Prostate gland (tissue), 2 donors: Measurements from ENCODE around the gene SPANXN3.
"Not testable (repeated sequence)": the region's sequence is repeated elsewhere in the genome, so short reads cannot be mapped to it uniquely, and the experiment has no call there.

Experiments used
- POLR2AphosphoS5 ChIP-seq: sonication (generic); formaldehyde crosslinking; IDR thresholded peaks from one replicate; pipeline ENCODE4 v1.6.1; 2017; ENCODE audit warnings: antibody characterized with exemption
- TF ChIP-seq, protein P1 (sequence below), 4 experiments: fragments of 200-600 bp in 2 of 4; fragments of 450-650 bp in 2 of 4; sonication (generic) in 2 of 4; IDR thresholded peaks; 1 replicate in 3 of 4; 2 replicates in 1 of 4; pipeline ENCODE4 v1.5.1; 2016 to 2019; ENCODE audit warnings: antibody characterized with exemption in 4 of 4, mild to moderate bottlenecking in 2 of 4, moderate library complexity in 2 of 4

DNA sequence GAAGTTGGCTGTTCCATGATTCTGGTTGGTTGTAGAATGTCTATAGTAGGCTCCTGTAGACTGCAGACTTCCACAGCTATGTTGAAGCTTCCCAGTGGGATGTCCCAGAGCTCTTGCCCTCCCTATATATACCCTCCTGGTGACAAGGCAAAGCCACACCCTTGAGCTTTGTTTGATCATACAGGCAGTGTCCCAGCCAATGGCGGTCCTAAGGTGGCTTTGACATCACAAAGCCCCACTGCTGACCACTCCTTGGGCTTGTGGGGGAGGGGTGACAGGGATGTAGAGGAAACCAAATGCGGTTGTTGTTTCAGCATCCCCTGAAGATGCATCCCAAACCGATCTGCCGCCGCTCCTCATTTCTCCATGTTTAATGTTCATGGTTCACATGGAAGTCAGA is at the start of gene SPANXN3:
- TF ChIP-seq, protein P1, sequence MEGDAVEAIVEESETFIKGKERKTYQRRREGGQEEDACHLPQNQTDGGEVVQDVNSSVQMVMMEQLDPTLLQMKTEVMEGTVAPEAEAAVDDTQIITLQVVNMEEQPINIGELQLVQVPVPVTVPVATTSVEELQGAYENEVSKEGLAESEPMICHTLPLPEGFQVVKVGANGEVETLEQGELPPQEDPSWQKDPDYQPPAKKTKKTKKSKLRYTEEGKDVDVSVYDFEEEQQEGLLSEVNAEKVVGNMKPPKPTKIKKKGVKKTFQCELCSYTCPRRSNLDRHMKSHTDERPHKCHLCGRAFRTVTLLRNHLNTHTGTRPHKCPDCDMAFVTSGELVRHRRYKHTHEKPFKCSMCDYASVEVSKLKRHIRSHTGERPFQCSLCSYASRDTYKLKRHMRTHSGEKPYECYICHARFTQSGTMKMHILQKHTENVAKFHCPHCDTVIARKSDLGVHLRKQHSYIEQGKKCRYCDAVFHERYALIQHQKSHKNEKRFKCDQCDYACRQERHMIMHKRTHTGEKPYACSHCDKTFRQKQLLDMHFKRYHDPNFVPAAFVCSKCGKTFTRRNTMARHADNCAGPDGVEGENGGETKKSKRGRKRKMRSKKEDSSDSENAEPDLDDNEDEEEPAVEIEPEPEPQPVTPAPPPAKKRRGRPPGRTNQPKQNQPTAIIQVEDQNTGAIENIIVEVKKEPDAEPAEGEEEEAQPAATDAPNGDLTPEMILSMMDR (IDR thresholded peaks at IDR 0.05): not testable (repeated sequence)
- TF ChIP-seq POLR2AphosphoS5: not testable (repeated sequence)
